Stimulated activated effector memory CD8-positive, alpha-beta T cell treated with anti-CD3 and anti-CD28 coated beads, Interleukin-12 subunit alpha, Interleukin-12 subunit beta, amount 100 ng/mL, for 72 hours (primary cell): Measurements from ENCODE around the gene OR51E2.
"Not testable (repeated sequence)": the region's sequence is repeated elsewhere in the genome, so short reads cannot be mapped to it uniquely, and the experiment has no call there.

Source experiments
- ATAC-seq: fragments of 150-1000 bp; cut with Tn5 transposase; 2 replicates; pipeline ENCODE4 v1.10.0; 2021
- DNase-seq, 2 donors: peaks; one replicate each; pipeline ENCODE4 v3.0.0; 2021 to 2022; ENCODE audit warnings: low spot score in 2 of 2
- H3K27ac Mint-ChIP-seq: one replicate; pipeline ENCODE4 v1.8.0; 2022; ENCODE audit warnings: mild to moderate bottlenecking, mixed read lengths
- H3K36me3 Mint-ChIP-seq: one replicate; pipeline ENCODE4 v1.8.0; 2022; ENCODE audit warnings: mild to moderate bottlenecking, mixed read lengths
- H3K4me1 Mint-ChIP-seq: one replicate; pipeline ENCODE4 v1.8.0; 2022; ENCODE audit warnings: mixed read lengths
- H3K4me3 Mint-ChIP-seq: one replicate; pipeline ENCODE4 v1.8.0; 2022; ENCODE audit warnings: mild to moderate bottlenecking, mixed read lengths
- H3K9me3 Mint-ChIP-seq: one replicate; pipeline ENCODE4 v1.8.0; 2022; ENCODE audit warnings: mixed read lengths

Gene OR51E2

GRCh38 chr11:4697585-4697984, at the start of gene OR51E2:
TSS of gene OR51E2 (minus strand) at chr11:4697853. CDS start at chr11:4682711, 15,142 bp downstream.
- no peak for DNase-seq
- ATAC-seq, result no peak
- no peaks in the 10 kb centered on the region for H3K9me3 Mint-ChIP-seq
- no peaks in the 10 kb centered on the region for H3K4me1 Mint-ChIP-seq
- no peaks in the 10 kb centered on the region for H3K36me3 Mint-ChIP-seq
- H3K4me3 Mint-ChIP-seq, result no peak within 1 kb of the TSS
- H3K27ac Mint-ChIP-seq, result no peak within 1 kb of the TSS

GRCh38 chr11:4740735-4741134, 43.1 kb upstream of the OR51E2 start:
- ATAC-seq, result no peak
- DNase-seq, result no peak
- H3K9me3 Mint-ChIP-seq, result no peaks in the 10 kb centered on the region
- H3K4me1 Mint-ChIP-seq, result no peaks in the 10 kb centered on the region
- no peak overlapping the region for H3K4me3 Mint-ChIP-seq
- H3K27ac Mint-ChIP-seq, result no peak overlapping the region
- H3K36me3 Mint-ChIP-seq, result no peaks in the 10 kb centered on the region

GRCh38 chr11:4727171-4727570, 29.5 kb upstream of the OR51E2 start:
- H3K4me3 Mint-ChIP-seq, result no peak overlapping the region
- H3K9me3 Mint-ChIP-seq, result no peaks in the 10 kb centered on the region
- DNase-seq (no peak), ATAC-seq (no peak)
- no peaks in the 10 kb centered on the region for H3K4me1 Mint-ChIP-seq
- H3K27ac Mint-ChIP-seq, result no peak overlapping the region
- no peaks in the 10 kb centered on the region for H3K36me3 Mint-ChIP-seq

- ATAC-seq, H3K4me1 Mint-ChIP-seq, H3K27ac Mint-ChIP-seq, DNase-seq, H3K4me3 Mint-ChIP-seq, H3K9me3 Mint-ChIP-seq, H3K36me3 Mint-ChIP-seq: not testable (repeated sequence)
Observed at GRCh38 chr11:4722616-4723534, 25.2 kb upstream of the OR51E2 start.

- no peak for DNase-seq
- Mint-ChIP-seq H3K4me3 (no peak overlapping the region), H3K36me3 (no peaks in the 10 kb centered on the region), H3K27ac (no peak overlapping the region), H3K9me3 (no peaks in the 10 kb centered on the region), H3K4me1 (no peaks in the 10 kb centered on the region)
- ATAC-seq, result no peak
Observed at GRCh38 chr11:4714300-4714699, 16.6 kb upstream of the OR51E2 start.

GRCh38 chr11:4713241-4713640, 15.6 kb upstream of the OR51E2 start:
- no peaks in the 10 kb centered on the region for H3K36me3 Mint-ChIP-seq
- H3K4me3 Mint-ChIP-seq, result no peak overlapping the region
- H3K9me3 Mint-ChIP-seq, result no peaks in the 10 kb centered on the region
- H3K27ac Mint-ChIP-seq, result no peak overlapping the region
- DNase-seq (no peak), ATAC-seq (no peak)
- H3K4me1 Mint-ChIP-seq, result no peaks in the 10 kb centered on the region

- no peaks in the 10 kb centered on the region for H3K4me1 Mint-ChIP-seq
- ATAC-seq (no peak), DNase-seq (no peak)
- no peak overlapping the region for H3K27ac Mint-ChIP-seq
- H3K9me3 Mint-ChIP-seq, result no peaks in the 10 kb centered on the region
- no peaks in the 10 kb centered on the region for H3K36me3 Mint-ChIP-seq
- H3K4me3 Mint-ChIP-seq, result no peak overlapping the region
Observed at GRCh38 chr11:4704790-4705334, 7.2 kb upstream of the OR51E2 start.

GRCh38 chr11:4704054-4704789, 6.6 kb upstream of the OR51E2 start, which contains the start of gene MMP26:
TSS of gene MMP26 (plus strand) at chr11:4704784.
- no peaks in the 10 kb centered on the region for H3K36me3 Mint-ChIP-seq
- no peaks in the 10 kb centered on the region for H3K4me1 Mint-ChIP-seq
- H3K9me3 Mint-ChIP-seq, result no peaks in the 10 kb centered on the region
- no peak for ATAC-seq
- DNase-seq, result no peak
- H3K4me3 Mint-ChIP-seq, result no peak within 1 kb of the TSS
- no peak within 1 kb of the TSS for H3K27ac Mint-ChIP-seq

GRCh38 chr11:4700436-4700820, 2.8 kb upstream of the OR51E2 start:
- Mint-ChIP-seq H3K36me3 (no peaks in the 10 kb centered on the region), H3K4me3 (no peak overlapping the region), H3K4me1 (no peaks in the 10 kb centered on the region), H3K9me3 (no peaks in the 10 kb centered on the region), H3K27ac (no peak overlapping the region)
- no peak for DNase-seq
- no peak for ATAC-seq

GRCh38 chr11:4699697-4700435, 2.2 kb upstream of the OR51E2 start:
- Mint-ChIP-seq H3K4me1 (no peaks in the 10 kb centered on the region), H3K27ac (no peak overlapping the region)

GRCh38 chr11:4695442-4695841, 2.2 kb downstream of the OR51E2 start:
- Mint-ChIP-seq H3K36me3 (no peaks in the 10 kb centered on the region), H3K4me1 (no peaks in the 10 kb centered on the region), H3K27ac (no peak overlapping the region), H3K9me3 (no peaks in the 10 kb centered on the region), H3K4me3 (no peak overlapping the region)
- ATAC-seq, result no peak
- DNase-seq, result no peak

More at GRCh38 chr11:4699697-4700435, 2.2 kb upstream of the OR51E2 start:
- H3K4me3 Mint-ChIP-seq, result no peak overlapping the region
- H3K36me3 Mint-ChIP-seq, result no peaks in the 10 kb centered on the region
- ATAC-seq (peak; percentile 86), DNase-seq (no peak)
- no peaks in the 10 kb centered on the region for H3K9me3 Mint-ChIP-seq

- H3K27ac Mint-ChIP-seq, result no peak overlapping the region
- no peaks in the 10 kb centered on the region for H3K36me3 Mint-ChIP-seq
- no peak for DNase-seq
- no peaks in the 10 kb centered on the region for H3K9me3 Mint-ChIP-seq
- ATAC-seq, result peak; percentile 11
- H3K4me1 Mint-ChIP-seq, result no peaks in the 10 kb centered on the region
- no peak overlapping the region for H3K4me3 Mint-ChIP-seq
Observed at GRCh38 chr11:4684631-4685285, 12.9 kb downstream of the OR51E2 start.

- Mint-ChIP-seq H3K4me1 (no peaks in the 10 kb centered on the region), H3K27ac (no peak overlapping the region), H3K36me3 (no peaks in the 10 kb centered on the region), H3K4me3 (no peak overlapping the region), H3K9me3 (no peaks in the 10 kb centered on the region)
- no peak for DNase-seq
- no peak for ATAC-seq
Observed at GRCh38 chr11:4682623-4683419, 14.8 kb downstream of the OR51E2 start.

GRCh38 chr11:4680341-4680740, 17.3 kb downstream of the OR51E2 start:
- ATAC-seq, result no peak
- no peaks in the 10 kb centered on the region for H3K36me3 Mint-ChIP-seq
- no peaks in the 10 kb centered on the region for H3K9me3 Mint-ChIP-seq
- H3K4me3 Mint-ChIP-seq, result no peak overlapping the region
- H3K27ac Mint-ChIP-seq, result no peak overlapping the region
- no peak for DNase-seq
- H3K4me1 Mint-ChIP-seq, result no peaks in the 10 kb centered on the region
